Esophagus (tissue), 2 donors: Measurements from ENCODE around the gene LSMEM2. TPM values are rescaled to one million over a fixed set of nuclear protein-coding genes. Genes with fewer than 3 reads are reported as not detected.
"Not testable (repeated sequence)": the region's sequence is repeated elsewhere in the genome, so short reads cannot be mapped to it uniquely, and the experiment has no call there.

Experiments
- H3K27ac ChIP-seq, 2 donors: one replicate each; pipeline ENCODE4 v1.5.1; 2013; ENCODE audit warnings: low read depth in 2 of 2, mild to moderate bottlenecking in 2 of 2, inconsistent platforms in 1 of 2, low read length in 1 of 2, moderate library complexity in 1 of 2
- H3K27me3 ChIP-seq, 2 donors: one replicate each; pipeline ENCODE4 v1.6.1; 2013; ENCODE audit warnings: low read length in 2 of 2, control low read depth in 1 of 2, mild to moderate bottlenecking in 1 of 2; ENCODE audit not compliant: insufficient read depth in 2 of 2, control insufficient read depth in 1 of 2
- H3K36me3 ChIP-seq, 2 donors: one replicate each; pipeline ENCODE4 v1.6.1; 2013; ENCODE audit warnings: low read length in 1 of 2; ENCODE audit not compliant: control insufficient read depth in 2 of 2, insufficient read depth in 2 of 2
- H3K4me1 ChIP-seq, 2 donors: one replicate each; pipeline ENCODE4 v1.6.1; 2013; ENCODE audit warnings: low read length in 1 of 2; ENCODE audit not compliant: control insufficient read depth in 2 of 2, insufficient read depth in 2 of 2
- H3K4me3 ChIP-seq, 2 donors: one replicate each; pipeline ENCODE4 v1.5.1; 2013; ENCODE audit warnings: low read length in 2 of 2, mild to moderate bottlenecking in 2 of 2, low read depth in 1 of 2, moderate library complexity in 1 of 2
- H3K9me3 ChIP-seq, 2 donors: one replicate each; pipeline ENCODE4 v1.6.1; 2013; ENCODE audit warnings: mild to moderate bottlenecking in 2 of 2, low read depth in 1 of 2, low read length in 1 of 2, moderate library complexity in 1 of 2; ENCODE audit not compliant: control insufficient read depth in 2 of 2, insufficient read depth in 1 of 2
- WGBS, 2 donors: extraction: QIAGEN DNeasy Blood & Tissue Kit; methylation state at CpG; one replicate each; pipeline ENCODE4 v1.1.7; 2013; 5-methylcytosine and 5-hydroxymethylcytosine counted together
- polyA plus RNA-seq, 2 donors: library from polyadenylated mRNA; stranded (reverse); fragments of 200-250 nt; gene quantifications; one replicate each; pipeline ENCODE4 v1.2.3, GENCODE V29; 2013
- donor health status: healthy with polysubstance abuse.
- donor health status: Bipolar disorder and iron deficiency.

LSMEM2 gene
- polyA plus RNA-seq, 2 donors = 0.07 to 0.16 TPM

GRCh38 chr3:50244813-50245212, 34.1 kb upstream of the LSMEM2 start:
- H3K36me3 ChIP-seq, H3K9me3 ChIP-seq, H3K4me3 ChIP-seq, H3K27me3 ChIP-seq: not testable (repeated sequence)
- Histone ChIP-seq H3K27ac (peak overlapping the region in 1 of 2 donors; percentile 0), H3K4me1 (peaks cover 32 to 70% of the 10 kb centered on the region in 2 donors)
- 67 to 80% methylated on average over 6 of the region's 6 CpGs for WGBS, 2 donors

- H3K27me3 ChIP-seq = no peaks in the 10 kb centered on the region
- H3K27ac ChIP-seq = peak overlapping the region; percentile 81 to 94
- peaks cover 35 to 71% of the 10 kb centered on the region in 2 donors for H3K4me1 ChIP-seq
- WGBS, 2 donors = 58 to 72% methylated on average over 11 to 16 of the region's 16 CpGs
- no peaks in the 10 kb centered on the region for H3K9me3 ChIP-seq
- peaks cover 0 to 10% of the 10 kb centered on the region in 2 donors for H3K36me3 ChIP-seq
- H3K4me3 ChIP-seq = no peak overlapping the region
Measured at GRCh38 chr3:50245251-50245745, 33.6 kb upstream of the LSMEM2 start.

- peak overlapping the region; percentile 81 to 94 for H3K27ac ChIP-seq
- H3K36me3 ChIP-seq = peaks cover 0 to 13% of the 10 kb centered on the region in 2 donors
- no peaks in the 10 kb centered on the region for H3K27me3 ChIP-seq
- peaks cover 37 to 71% of the 10 kb centered on the region in 2 donors for H3K4me1 ChIP-seq
- H3K9me3 ChIP-seq = no peaks in the 10 kb centered on the region
- peak overlapping the region; percentile 46 to 51 for H3K4me3 ChIP-seq
- 1% methylated on average over 25 of the region's 25 CpGs for WGBS, 2 donors
Measured at GRCh38 chr3:50245831-50246516, 32.9 kb upstream of the LSMEM2 start.

- Histone ChIP-seq H3K4me3 (peak overlapping the region in 1 of 2 donors; percentile 51), H3K4me1 (peaks cover 32 to 69% of the 10 kb centered on the region in 2 donors), H3K27ac (peak overlapping the region; percentile 81 to 94), H3K9me3 (no peaks in the 10 kb centered on the region), H3K27me3 (no peaks in the 10 kb centered on the region), H3K36me3 (peaks cover 0 to 13% of the 10 kb centered on the region in 2 donors)
- WGBS, 2 donors = 18 to 23% methylated on average over 10 of the region's 10 CpGs
Measured at GRCh38 chr3:50246517-50246954, 32.4 kb upstream of the LSMEM2 start.

GRCh38 chr3:50248387-50248786, 30.5 kb upstream of the LSMEM2 start:
- Histone ChIP-seq H3K36me3 (peaks cover 0 to 21% of the 10 kb centered on the region in 2 donors), H3K27ac (peak overlapping the region; percentile 60 to 91), H3K4me1 (peaks cover 19 to 63% of the 10 kb centered on the region in 2 donors), H3K27me3 (no peaks in the 10 kb centered on the region), H3K9me3 (no peaks in the 10 kb centered on the region), H3K4me3 (no peak overlapping the region)
- 20 to 26% methylated on average over 3 of the region's 3 CpGs for WGBS, 2 donors

GRCh38 chr3:50249457-50249856, 29.4 kb upstream of the LSMEM2 start:
- 83 to 86% methylated on average over 5 of the region's 5 CpGs for WGBS, 2 donors
- Histone ChIP-seq H3K27me3 (no peaks in the 10 kb centered on the region), H3K4me1 (peaks cover 19 to 62% of the 10 kb centered on the region in 2 donors), H3K4me3 (no peak overlapping the region), H3K9me3 (no peaks in the 10 kb centered on the region), H3K36me3 (peaks cover 0 to 22% of the 10 kb centered on the region in 2 donors), H3K27ac (peak overlapping the region; percentile 60 to 91)

- 89 to 92% methylated on average over 4 of the region's 4 CpGs for WGBS, 2 donors
- no peaks in the 10 kb centered on the region for H3K27me3 ChIP-seq
- no peaks in the 10 kb centered on the region for H3K9me3 ChIP-seq
- no peak overlapping the region for H3K4me3 ChIP-seq
- H3K27ac ChIP-seq = peak overlapping the region in 1 of 2 donors; percentile 91
- H3K36me3 ChIP-seq = peaks cover 0 to 17% of the 10 kb centered on the region in 2 donors
- H3K4me1 ChIP-seq = peaks cover 14 to 65% of the 10 kb centered on the region in 2 donors
Measured at GRCh38 chr3:50250514-50250913, 28.4 kb upstream of the LSMEM2 start.

- 43 to 59% methylated on average over 8 of the region's 8 CpGs for WGBS, 2 donors
- Histone ChIP-seq H3K27ac (peak overlapping the region; percentile 74 to 88), H3K4me1 (peaks cover 11 to 59% of the 10 kb centered on the region in 2 donors), H3K9me3 (no peaks in the 10 kb centered on the region), H3K4me3 (no peak overlapping the region), H3K27me3 (no peaks in the 10 kb centered on the region), H3K36me3 (peaks cover 2 to 19% of the 10 kb centered on the region in 2 donors)
Measured at GRCh38 chr3:50251220-50251619, 27.7 kb upstream of the LSMEM2 start.

- 63 to 68% methylated on average over 8 of the region's 8 CpGs for WGBS, 2 donors
- peak overlapping the region; percentile 77 to 85 for H3K27ac ChIP-seq
- H3K9me3 ChIP-seq = no peaks in the 10 kb centered on the region
- H3K4me3 ChIP-seq = no peak overlapping the region
- peaks cover 5 to 36% of the 10 kb centered on the region in 2 donors for H3K4me1 ChIP-seq
- H3K27me3 ChIP-seq = no peaks in the 10 kb centered on the region
- H3K36me3 ChIP-seq = peaks cover 16 to 35% of the 10 kb centered on the region in 2 donors
Measured at GRCh38 chr3:50254577-50255250, 24.2 kb upstream of the LSMEM2 start.
